HepG2 (cell line): ENCODE data around the gene CKAP2L. TPM values are rescaled to one million over a fixed set of nuclear protein-coding genes. Genes with fewer than 3 reads are reported as not detected.

Experiments
- ADNP ChIP-seq: sonication (generic); formaldehyde crosslinking; IDR thresholded peaks from 2 replicates; pipeline ENCODE4 v1.4.0; 2020; ENCODE audit warnings: missing genetic modification reagents
- ATRX ChIP-seq: sonication (generic); formaldehyde crosslinking; IDR thresholded peaks from 2 replicates; pipeline ENCODE4 v1.4.0; 2020; ENCODE audit warnings: missing genetic modification reagents, borderline replicate concordance
- CBFB ChIP-seq: sonication (generic); formaldehyde crosslinking; IDR thresholded peaks from 2 replicates; pipeline ENCODE4 v1.4.0; 2020; ENCODE audit warnings: missing genetic modification reagents
- GZF1 ChIP-seq: sonication (generic); formaldehyde crosslinking; IDR thresholded peaks from 2 replicates; pipeline ENCODE4 v1.5.1; 2020; ENCODE audit warnings: mild to moderate bottlenecking, missing genetic modification reagents
- NBN ChIP-seq: fragments of 450-650 bp; conservative IDR thresholded peaks from 2 replicates; pipeline ENCODE4 v1.6.1; 2017
- PATZ1 ChIP-seq: sonication (generic); formaldehyde crosslinking; IDR thresholded peaks from 2 replicates; pipeline ENCODE4 v1.4.0; 2020; ENCODE audit warnings: missing genetic modification reagents
- THAP8 ChIP-seq: sonication (generic); formaldehyde crosslinking; IDR thresholded peaks from 2 replicates; pipeline ENCODE4 v1.5.1; 2020; ENCODE audit warnings: missing genetic modification reagents, mild to moderate bottlenecking, borderline replicate concordance
- THRA ChIP-seq: sonication (generic); formaldehyde crosslinking; IDR thresholded peaks from 2 replicates; pipeline ENCODE4 v1.4.0; 2020; ENCODE audit warnings: missing genetic modification reagents, borderline replicate concordance
- ZEB1 ChIP-seq: IDR thresholded peaks from 2 replicates; pipeline ENCODE4 v1.6.1; 2012; ENCODE audit warnings: mild to moderate bottlenecking, low read depth, inconsistent platforms; ENCODE audit not compliant: insufficient replicate concordance
- ZNF143 ChIP-seq: sonication (generic); formaldehyde crosslinking; IDR thresholded peaks from 2 replicates; pipeline ENCODE4 v1.4.0; 2020; ENCODE audit warnings: missing genetic modification reagents
- ZNF354B ChIP-seq: sonication (generic); formaldehyde crosslinking; IDR thresholded peaks from 2 replicates; pipeline ENCODE4 v1.8.0; 2022; ENCODE audit warnings: mild to moderate bottlenecking, missing genetic modification reagents
- ZNF451 ChIP-seq: sonication (generic); formaldehyde crosslinking; IDR thresholded peaks from 2 replicates; pipeline ENCODE4 v1.5.0; 2020; ENCODE audit warnings: mild to moderate bottlenecking, missing genetic modification reagents
- ZNF564 ChIP-seq: sonication (generic); formaldehyde crosslinking; IDR thresholded peaks from 2 replicates; pipeline ENCODE4 v1.8.1; 2023; ENCODE audit warnings: mild to moderate bottlenecking, missing genetic modification reagents
- ZNF770 ChIP-seq: sonication (generic); formaldehyde crosslinking; IDR thresholded peaks from 2 replicates; pipeline ENCODE4 v1.5.0; 2020; ENCODE audit warnings: mild to moderate bottlenecking, missing genetic modification reagents
- ZNF839 ChIP-seq: sonication (generic); formaldehyde crosslinking; IDR thresholded peaks from 2 replicates; pipeline ENCODE4 v1.4.0; 2020; ENCODE audit warnings: missing genetic modification reagents, mild to moderate bottlenecking, borderline replicate concordance
- ZUFSP ChIP-seq: sonication (generic); formaldehyde crosslinking; IDR thresholded peaks from 2 replicates; pipeline ENCODE4 v1.9.0; 2021; ENCODE audit warnings: missing genetic modification reagents, mild to moderate bottlenecking, borderline replicate concordance
- polyA plus RNA-seq, 8 experiments: library from polyadenylated mRNA; depleted of rRNA in 3 of 8; stranded (reverse) in 7 of 8; unstranded in 1 of 8; fragments of >200 nt; fragmentation: Illumina TruSeq in 4 of 8; extraction: Trizol in 4 of 8; gene quantifications; 2 replicates each; pipeline versions ENCODE4 v1.2.1 to v1.2.3, GENCODE V29; 2011 to 2016; ENCODE audit warnings: low read depth in 4 of 8, missing spikeins in 1 of 8, mixed read lengths in 1 of 8; ENCODE audit not compliant: insufficient read depth in 1 of 8
- total RNA-seq, 5 experiments: library from RNA; depleted of rRNA; stranded (reverse); fragments of >200 nt; fragmentation: Illumina TruSeq; extraction: Trizol; gene quantifications; 2 replicates each; pipeline ENCODE4 v1.2.3, GENCODE V29; 2016; ENCODE audit warnings: low read depth in 1 of 5

The CKAP2L gene
- total and polyA plus RNA-seq, 2 of the 13 experiments (the other 11 are each of a cell fraction or from before 2014, with no cell fraction given), result 7.1 to 9.5 TPM

GRCh38 chr2:112764071-112765044 is at the start of gene CKAP2L (continued):
- TF ChIP-seq PATZ1 (CRISPR knock-in tag) (peak; percentile 94), ATRX (CRISPR knock-in tag) (no peak), ZNF770 (CRISPR knock-in tag) (no peak), ZNF564 (peak; percentile 83; the same call in 1 of the 2 replicates), THRA (peak; percentile 20; the same call in 1 of the 2 replicates), CBFB (CRISPR knock-in tag) (no peak), ZUFSP (no peak), ZNF143 (CRISPR knock-in tag) (peak; percentile 95), ZNF354B (CRISPR knock-in tag) (peak; percentile 99), ZNF839 (CRISPR knock-in tag) (no peak), THAP8 (CRISPR knock-in tag) (no peak; the same call in 1 of the 2 replicates), GZF1 (CRISPR knock-in tag) (peak; percentile 63; the same call in 1 of the 2 replicates), ADNP (CRISPR knock-in tag) (no peak), ZNF451 (CRISPR knock-in tag) (no peak), NBN (no peak), ZEB1 (no peak)
